OCI-LY7 (cell line): ENCODE measurements around the gene BOK.

Experiments
- CTCF ChIP-seq: fragments of 200-600 bp; sonication (generic); conservative IDR thresholded peaks from 2 replicates; pipeline ENCODE4 v1.5.1; 2014; ENCODE audit warnings: mild to moderate bottlenecking, antibody characterized with exemption, low read length, moderate library complexity, mixed read lengths
- EZH2phosphoT487 ChIP-seq: fragments of 200-600 bp; sonication (generic); IDR thresholded peaks from 2 replicates; pipeline ENCODE4 v1.6.1; 2018; ENCODE audit warnings: low read depth, borderline replicate concordance, mild to moderate bottlenecking, mixed run types, antibody characterized with exemption, low read length, moderate library complexity, mixed read lengths

GRCh38 chr2:241558532-241559322 is at the start of gene BOK:
- TF ChIP-seq CTCF (no peak), EZH2phosphoT487 (no peak)
